Activated CD4-positive, alpha-beta T cell treated with anti-CD3 and anti-CD28 coated beads, Interleukin-2, Interleukin-4, amounts not matched to agents 100 ng/mL and 50 ng/mL, durations not matched to agents 16 hours and 8 hours (primary cell): Measurements from ENCODE around the gene UBB.
"Not testable (repeated sequence)": the region's sequence is repeated elsewhere in the genome, so short reads cannot be mapped to it uniquely, and the experiment has no call there.

ENCODE experiments used
- DNase-seq: peaks from one replicate; pipeline ENCODE4 v3.0.0-alpha.2; 2020; ENCODE audit warnings: low spot score

The UBB gene

GRCh38 chr17:16374146-16374938 is 6.5 kb upstream of the UBB start:
- no peak for DNase-seq

- no peak for DNase-seq
Measured at GRCh38 chr17:16377941-16378341, 3.0 kb upstream of the UBB start.

- no peak for DNase-seq
Measured at GRCh38 chr17:16378636-16379282, 2.1 kb upstream of the UBB start.

GRCh38 chr17:16379654-16380053 is 1.2 kb upstream of the UBB start:
- no peak for DNase-seq

- no peak for DNase-seq
Measured at GRCh38 chr17:16381496-16381820, 567 bp downstream of the UBB start.

- DNase-seq: no peak
Measured at GRCh38 chr17:16383216-16383615, 2.3 kb downstream of the UBB start.

GRCh38 chr17:16383772-16384287 is 2.9 kb downstream of the UBB start:
- DNase-seq: no peak

GRCh38 chr17:16384557-16384956 is 3.7 kb downstream of the UBB start:
- no peak for DNase-seq

- not testable (repeated sequence) for DNase-seq
Measured at GRCh38 chr17:16386126-16386507, 5.2 kb downstream of the UBB start.

GRCh38 chr17:16391451-16391850 is 10.6 kb downstream of the UBB start:
- no peak for DNase-seq

- DNase-seq: not testable (repeated sequence)
Measured at GRCh38 chr17:16392491-16392890, 11.6 kb downstream of the UBB start.

GRCh38 chr17:16395887-16396286 is 15.0 kb downstream of the UBB start:
- not testable (repeated sequence) for DNase-seq

GRCh38 chr17:16396693-16397092 is 15.8 kb downstream of the UBB start:
- not testable (repeated sequence) for DNase-seq

- DNase-seq: peak; percentile 76
Measured at GRCh38 chr17:16398270-16399267, 17.7 kb downstream of the UBB start.

GRCh38 chr17:16403847-16404246 is 23.0 kb downstream of the UBB start:
- DNase-seq: not testable (repeated sequence)

GRCh38 chr17:16406742-16407674 is 26.1 kb downstream of the UBB start:
- DNase-seq: no peak

GRCh38 chr17:16407911-16408588 is 27.2 kb downstream of the UBB start:
- no peak for DNase-seq

- DNase-seq: peak; percentile 59
Measured at GRCh38 chr17:16415031-16415924, 34.4 kb downstream of the UBB start, which contains the start of gene TRPV2. Gene TRPV2 (plus strand): TSS chr17:16415571. CDS start chr17:16417669, 2,098 bp downstream.

- DNase-seq: no peak
Measured at GRCh38 chr17:16417399-16417798, 36.5 kb downstream of the UBB start.
